ENCODE data around the gene MMD.

The MMD gene

DNA sequence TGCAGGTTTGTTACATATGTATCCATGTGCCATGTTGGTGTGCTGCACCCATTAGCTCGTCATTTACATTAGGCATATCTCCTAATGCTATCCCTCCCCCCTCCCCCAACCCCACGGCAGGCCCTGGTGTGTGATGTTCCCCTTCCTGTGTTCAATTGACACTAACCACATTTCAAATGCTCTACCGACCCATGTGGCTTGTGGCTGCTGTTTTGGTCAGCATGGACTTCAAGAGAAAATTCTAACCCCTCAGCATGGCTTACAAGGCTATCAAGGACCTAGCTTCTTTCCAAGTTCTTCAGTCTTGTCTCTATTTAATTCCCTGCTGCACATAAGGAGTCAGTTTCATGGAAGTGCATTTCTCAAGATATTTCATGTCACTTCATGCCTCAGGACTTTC is 52.9 kb downstream of the MMD start:
- Histone ChIP-seq H3K36me3 (ENCODE audit: control insufficient read depth, insufficient read depth, low read length) (no peaks in the 10 kb centered on the region), H3K4me3 (ENCODE audit: low read depth, low read length) (no peak overlapping the region), H3K9me3 (ENCODE audit: control insufficient read depth, low read length) (no peaks in the 10 kb centered on the region), H3K4me1 (no peaks in the 10 kb centered on the region), H2AFZ (no peak overlapping the region), H3K79me2 (no peaks in the 10 kb centered on the region), H3K27me3 (ENCODE audit: control insufficient read depth, insufficient read depth, low read length) (no peaks in the 10 kb centered on the region), H3K27ac (no peak overlapping the region), H3K4me2 (ENCODE audit: low read length) (no peak overlapping the region), H3K9ac (no peak overlapping the region)
- TF ChIP-seq, protein P1, sequence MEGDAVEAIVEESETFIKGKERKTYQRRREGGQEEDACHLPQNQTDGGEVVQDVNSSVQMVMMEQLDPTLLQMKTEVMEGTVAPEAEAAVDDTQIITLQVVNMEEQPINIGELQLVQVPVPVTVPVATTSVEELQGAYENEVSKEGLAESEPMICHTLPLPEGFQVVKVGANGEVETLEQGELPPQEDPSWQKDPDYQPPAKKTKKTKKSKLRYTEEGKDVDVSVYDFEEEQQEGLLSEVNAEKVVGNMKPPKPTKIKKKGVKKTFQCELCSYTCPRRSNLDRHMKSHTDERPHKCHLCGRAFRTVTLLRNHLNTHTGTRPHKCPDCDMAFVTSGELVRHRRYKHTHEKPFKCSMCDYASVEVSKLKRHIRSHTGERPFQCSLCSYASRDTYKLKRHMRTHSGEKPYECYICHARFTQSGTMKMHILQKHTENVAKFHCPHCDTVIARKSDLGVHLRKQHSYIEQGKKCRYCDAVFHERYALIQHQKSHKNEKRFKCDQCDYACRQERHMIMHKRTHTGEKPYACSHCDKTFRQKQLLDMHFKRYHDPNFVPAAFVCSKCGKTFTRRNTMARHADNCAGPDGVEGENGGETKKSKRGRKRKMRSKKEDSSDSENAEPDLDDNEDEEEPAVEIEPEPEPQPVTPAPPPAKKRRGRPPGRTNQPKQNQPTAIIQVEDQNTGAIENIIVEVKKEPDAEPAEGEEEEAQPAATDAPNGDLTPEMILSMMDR (IDR thresholded peaks at IDR 0.05) = no peak

DNA sequence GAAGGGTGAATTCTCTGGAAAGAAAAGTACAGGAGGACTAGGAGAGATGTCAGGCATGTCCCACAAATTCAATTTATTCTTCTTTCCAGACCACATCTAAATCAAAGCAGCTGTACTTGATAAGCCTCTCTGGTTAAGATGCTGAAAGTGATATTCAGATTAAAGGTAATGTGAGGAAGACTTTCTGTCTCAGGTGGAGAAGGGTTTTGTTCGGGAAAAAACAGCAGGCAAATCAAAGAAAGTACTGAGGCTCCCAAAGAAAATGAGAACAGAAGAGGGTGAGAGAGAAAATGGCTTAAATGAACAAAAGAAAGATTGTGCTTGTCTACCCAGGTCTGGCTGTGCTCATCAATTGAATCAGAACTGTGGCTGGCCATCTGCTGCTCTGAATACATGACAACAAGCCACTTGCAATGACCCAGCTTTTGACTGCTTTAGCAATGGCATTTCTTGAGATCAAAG is 55.6 kb downstream of the MMD start:
- Histone ChIP-seq H3K4me3 (ENCODE audit: low read depth, low read length) (no peak overlapping the region), H3K36me3 (ENCODE audit: control insufficient read depth, insufficient read depth, low read length) (no peaks in the 10 kb centered on the region), H3K79me2 (no peaks in the 10 kb centered on the region), H3K27me3 (ENCODE audit: control insufficient read depth, insufficient read depth, low read length) (no peaks in the 10 kb centered on the region), H3K4me2 (ENCODE audit: low read length) (no peak overlapping the region), H3K4me1 (no peaks in the 10 kb centered on the region), H3K9me3 (ENCODE audit: control insufficient read depth, low read length) (no peaks in the 10 kb centered on the region), H2AFZ (no peak overlapping the region), H3K27ac (no peak overlapping the region), H3K9ac (no peak overlapping the region)
- TF ChIP-seq, protein P1 (IDR thresholded peaks at IDR 0.05) = no peak

DNA sequence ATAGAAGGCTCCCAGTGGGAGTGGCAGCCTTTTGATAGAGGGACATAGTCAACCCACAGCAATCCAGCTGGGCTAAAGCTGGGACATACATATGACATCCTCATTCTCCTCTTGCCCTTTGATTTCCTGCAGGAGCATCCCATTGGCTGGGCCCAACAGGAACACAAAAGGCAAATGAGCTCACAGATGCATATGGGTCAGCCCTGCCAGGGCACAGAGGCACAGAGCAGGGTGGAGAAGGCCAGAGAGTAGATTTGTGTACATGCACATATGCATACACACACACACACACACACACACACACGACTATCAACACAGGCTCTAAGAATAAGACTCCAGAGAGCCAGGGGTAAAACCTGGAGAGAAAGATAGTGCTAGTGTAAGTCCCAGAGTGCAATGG is 58.6 kb downstream of the MMD start:
- Histone ChIP-seq H3K4me3 (ENCODE audit: low read depth, low read length) (no peak overlapping the region), H3K27me3 (ENCODE audit: control insufficient read depth, insufficient read depth, low read length) (no peaks in the 10 kb centered on the region), H3K79me2 (no peaks in the 10 kb centered on the region), H3K4me1 (no peaks in the 10 kb centered on the region), H3K27ac (no peak overlapping the region), H3K4me2 (ENCODE audit: low read length) (no peak overlapping the region), H3K36me3 (ENCODE audit: control insufficient read depth, insufficient read depth, low read length) (no peaks in the 10 kb centered on the region), H2AFZ (no peak overlapping the region), H3K9ac (no peak overlapping the region), H3K9me3 (ENCODE audit: control insufficient read depth, low read length) (no peaks in the 10 kb centered on the region)
- TF ChIP-seq, protein P1 (IDR thresholded peaks at IDR 0.05) = no peak

DNA sequence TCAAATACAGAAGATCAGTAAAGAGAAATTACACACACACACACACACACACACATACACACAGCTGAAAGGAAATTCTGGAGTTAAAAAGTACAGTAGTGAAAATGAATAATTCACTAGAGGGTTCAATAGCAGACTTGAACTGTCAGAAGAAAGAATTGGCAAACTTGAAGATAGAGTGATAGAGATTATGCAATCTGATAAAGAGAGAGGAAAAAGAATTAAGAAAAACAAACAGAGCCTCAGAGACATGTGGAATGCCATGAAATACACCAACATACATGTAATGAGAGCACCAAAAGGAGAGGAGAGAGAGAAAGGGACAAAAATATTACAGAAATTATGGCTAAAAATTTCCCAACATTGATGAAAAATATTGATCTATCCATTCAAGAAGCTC is 60.7 kb downstream of the MMD start:
- no peaks in the 10 kb centered on the region for H3K36me3 ChIP-seq (ENCODE audit: control insufficient read depth, insufficient read depth, low read length)
- H3K27me3 ChIP-seq (ENCODE audit: control insufficient read depth, insufficient read depth, low read length) = no peaks in the 10 kb centered on the region
- no peaks in the 10 kb centered on the region for H3K4me1 ChIP-seq
- H3K9me3 ChIP-seq (ENCODE audit: control insufficient read depth, low read length) = no peaks in the 10 kb centered on the region
- H3K79me2 ChIP-seq = no peaks in the 10 kb centered on the region
- no peak overlapping the region for H3K4me3 ChIP-seq (ENCODE audit: low read depth, low read length)
- no peak overlapping the region for H3K27ac ChIP-seq
- H2AFZ ChIP-seq = no peak overlapping the region
- H3K9ac ChIP-seq = no peak overlapping the region
- TF ChIP-seq, protein P1 (IDR thresholded peaks at IDR 0.05) = no peak
- no peak overlapping the region for H3K4me2 ChIP-seq (ENCODE audit: low read length)
